Inflammatory macrophage treated with lipopolysaccharide for 1 hour (primary cell): ENCODE measurements around the gene CELF4.

Source experiments
- DNase-seq, 2 donors: peaks; one replicate each; pipeline ENCODE4 v3.0.0-alpha.2; 2020 to 2022

CELF4 gene

DNA sequence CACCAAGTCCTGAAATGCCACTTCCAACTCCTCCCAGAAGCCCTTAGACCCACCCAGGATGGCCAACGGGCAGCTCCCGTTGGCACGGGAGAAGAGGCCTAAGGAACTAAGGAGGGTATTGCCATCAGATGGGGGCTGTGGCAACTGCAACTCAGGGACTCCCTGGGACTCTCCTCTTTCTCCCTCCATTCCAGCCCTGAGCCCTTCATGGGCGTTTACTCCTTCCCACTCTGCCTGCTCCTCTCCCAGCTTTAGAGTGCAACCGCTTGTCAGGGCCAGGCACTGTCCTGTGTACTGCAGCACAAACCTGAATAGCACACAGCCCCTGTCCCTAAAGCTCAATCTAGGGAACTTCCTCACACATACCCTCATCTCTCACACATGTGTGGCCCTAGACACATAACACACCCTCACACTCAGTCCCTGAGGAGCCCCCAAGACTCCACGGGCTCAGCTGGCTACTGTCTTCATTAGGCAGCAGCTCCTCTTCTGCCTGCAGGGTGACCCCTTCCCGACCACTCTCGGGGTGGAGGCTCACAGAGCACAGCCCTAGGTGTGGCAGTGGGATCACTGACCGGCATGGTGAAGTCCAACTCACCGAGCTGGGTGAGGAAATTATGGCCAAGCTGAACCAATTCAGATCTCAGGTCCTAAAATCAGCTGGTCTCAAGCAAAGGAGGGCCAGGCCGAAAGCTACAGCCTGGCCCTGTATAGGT lies 316.3 kb downstream of the CELF4 start:
- no peak for DNase-seq

DNA sequence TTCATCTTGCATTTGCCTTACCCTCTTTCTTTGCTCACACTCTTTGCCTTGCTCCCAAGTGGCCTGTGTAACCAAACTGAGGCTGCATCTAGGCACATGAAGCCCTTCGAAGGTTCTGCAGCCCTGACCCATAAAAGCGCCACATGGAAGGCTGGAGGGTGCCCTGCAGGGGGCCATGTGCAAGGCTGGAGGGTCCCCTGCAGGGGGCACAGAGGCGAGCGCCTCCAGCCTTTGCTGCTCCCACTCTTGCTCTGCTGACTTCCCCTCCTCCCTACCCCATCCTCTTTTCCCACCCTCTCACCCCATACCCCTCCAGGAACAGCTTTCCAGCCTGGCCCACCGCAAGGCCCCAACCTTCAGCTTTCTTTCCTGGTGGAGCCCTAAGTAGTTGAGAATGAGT lies 317.3 kb downstream of the CELF4 start:
- DNase-seq: no peak

DNA sequence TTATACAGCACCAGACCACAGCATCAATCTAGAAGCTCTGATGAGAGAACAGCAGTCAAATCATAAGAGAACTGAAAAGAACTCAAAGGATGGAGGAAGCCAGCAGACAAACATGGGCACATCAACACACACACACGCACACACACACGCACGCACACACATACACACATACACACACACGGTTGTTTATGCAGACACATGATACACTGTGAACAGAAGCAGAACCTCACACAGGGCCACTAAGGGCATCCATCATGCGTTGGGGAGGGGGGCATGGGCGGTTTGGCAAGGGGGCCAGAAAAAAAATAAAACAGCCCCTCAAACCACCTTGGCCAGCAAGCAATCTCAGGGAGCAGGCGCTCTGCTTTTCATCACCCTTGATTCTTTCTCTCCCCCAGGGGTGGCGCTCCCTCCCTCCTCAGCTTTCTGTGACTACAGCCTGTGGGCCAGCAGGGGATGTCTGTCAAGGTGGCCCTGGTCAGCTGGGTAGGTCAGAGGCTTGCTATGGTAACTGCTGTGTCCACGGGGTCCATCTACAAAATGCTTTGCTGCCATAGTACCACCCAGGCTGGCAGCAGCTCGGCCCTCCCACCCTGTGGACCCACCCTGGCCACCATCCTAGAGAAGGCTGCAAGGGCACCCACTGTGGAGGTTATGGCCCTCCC lies 318.0 kb downstream of the CELF4 start:
- DNase-seq: no peak

DNA sequence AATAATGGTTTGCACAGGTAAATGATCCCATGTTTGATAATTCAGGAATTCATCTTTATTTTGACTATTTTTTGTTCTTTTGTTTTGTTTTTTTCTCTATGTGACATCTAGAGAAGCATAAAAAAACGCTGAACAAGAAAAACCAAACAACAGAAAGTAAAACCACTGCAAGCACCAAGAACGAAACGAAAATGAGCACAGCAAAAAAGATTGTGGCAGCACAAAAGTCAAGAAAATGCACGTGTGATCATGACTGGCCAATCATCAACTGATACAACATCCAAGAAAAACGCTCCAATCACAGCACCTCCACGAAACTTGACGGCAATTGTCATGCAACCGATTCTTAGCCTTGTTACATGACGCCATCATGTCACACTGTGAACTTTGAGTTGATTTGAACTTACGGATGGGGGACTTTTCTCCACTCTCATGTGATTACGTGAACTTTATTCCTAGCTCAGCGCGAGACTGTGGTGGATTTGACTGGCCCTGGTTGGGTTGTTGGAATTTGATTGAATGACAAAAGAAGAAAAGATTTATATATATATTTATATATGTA lies 318.7 kb downstream of the CELF4 start:
- no peak for DNase-seq

DNA sequence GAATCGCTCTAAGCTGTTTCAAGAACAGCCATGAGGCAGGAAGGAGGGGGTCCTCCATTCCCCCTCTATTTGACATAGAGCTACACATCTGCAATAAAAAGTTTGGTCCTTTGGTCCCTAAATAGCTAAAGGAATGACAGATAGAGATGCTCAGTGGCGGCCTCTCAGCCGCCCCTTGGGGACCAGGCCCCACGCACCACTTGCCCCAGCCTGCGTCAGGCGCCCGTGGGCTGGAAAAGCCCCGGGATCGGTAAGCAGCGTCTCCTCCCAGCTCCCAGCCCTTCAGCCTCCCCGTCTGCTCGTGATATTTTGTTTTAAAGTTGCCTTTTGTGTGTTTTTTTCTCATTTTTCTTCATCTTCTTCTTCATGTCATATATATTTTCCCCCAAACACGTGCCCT lies 321.0 kb downstream of the CELF4 start:
- DNase-seq: no peak

DNA sequence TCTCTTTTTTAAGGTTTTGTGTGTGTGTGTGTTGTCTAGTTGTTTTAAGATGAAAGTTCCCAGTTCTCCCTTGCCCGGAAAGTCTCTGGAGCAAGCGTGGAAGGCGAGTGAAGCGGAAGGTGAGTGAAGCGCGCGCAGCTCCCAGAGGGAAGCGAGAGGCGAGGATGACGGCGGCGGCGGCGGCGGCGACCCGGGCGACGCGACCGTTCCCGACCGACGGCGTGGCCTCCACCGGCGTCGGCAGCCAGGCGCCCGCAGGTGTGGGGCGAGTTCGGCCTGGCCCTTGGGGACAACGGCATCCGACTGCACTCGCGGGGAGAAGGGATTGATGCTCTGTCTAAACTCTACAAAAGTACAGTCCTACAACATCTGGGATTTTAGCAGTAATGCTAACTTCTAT lies 321.9 kb downstream of the CELF4 start:
- DNase-seq: no peak

DNA sequence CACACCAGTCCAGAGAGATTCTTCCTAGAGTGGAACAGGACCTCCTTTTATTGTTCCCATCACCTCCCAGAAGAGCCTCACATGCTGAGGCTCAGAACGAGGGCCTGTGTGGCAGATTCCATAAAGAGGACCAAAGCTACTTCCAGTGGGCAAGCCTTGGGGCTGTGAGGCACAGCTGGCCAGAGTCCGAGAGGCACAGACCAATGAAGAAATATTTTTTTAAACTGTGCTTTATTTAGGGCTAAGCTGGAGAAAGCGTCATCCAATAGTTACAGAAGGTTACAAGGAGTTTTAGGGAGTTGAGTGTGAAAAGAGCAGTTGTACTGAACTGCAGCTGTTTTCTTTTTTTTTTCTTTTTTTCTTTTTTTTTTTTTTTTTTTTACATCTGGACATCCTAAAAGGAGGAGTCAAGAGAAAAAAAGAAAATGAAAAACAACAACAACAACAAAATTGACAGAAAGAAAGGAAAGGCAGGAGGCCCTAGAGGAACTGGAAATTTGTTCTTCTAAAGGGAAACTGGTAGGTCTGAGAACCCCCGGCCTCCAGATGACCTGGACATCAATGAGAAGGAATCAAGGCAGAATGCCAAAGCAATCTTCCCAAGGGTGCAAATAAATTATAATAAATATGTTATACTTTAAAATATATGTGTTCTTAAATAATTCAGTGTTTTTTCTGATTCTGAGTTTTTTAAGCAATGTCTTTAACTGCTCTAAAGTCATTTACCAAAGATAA lies 322.6 kb downstream of the CELF4 start:
- DNase-seq: no peak

DNA sequence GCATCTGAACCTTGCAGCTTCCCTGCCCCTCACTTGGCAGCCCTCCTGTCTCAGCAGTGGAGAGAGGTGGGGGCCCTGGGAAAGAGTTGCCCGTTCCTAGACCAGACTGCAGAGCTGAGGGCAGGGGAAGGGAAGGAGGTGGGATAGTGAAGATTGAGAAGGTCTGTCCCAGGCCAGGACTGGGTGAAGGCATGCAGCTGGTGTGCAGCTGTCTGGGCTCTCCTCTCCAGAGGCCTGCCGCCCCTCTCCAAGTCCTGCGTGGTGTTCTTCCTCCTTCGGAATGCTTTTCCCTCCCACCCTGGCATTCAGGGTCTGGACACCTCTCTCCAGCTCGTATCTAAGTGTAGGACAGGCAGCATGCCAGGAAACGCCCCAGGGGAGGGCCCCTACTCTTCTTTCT lies 323.5 kb downstream of the CELF4 start:
- no peak for DNase-seq

DNA sequence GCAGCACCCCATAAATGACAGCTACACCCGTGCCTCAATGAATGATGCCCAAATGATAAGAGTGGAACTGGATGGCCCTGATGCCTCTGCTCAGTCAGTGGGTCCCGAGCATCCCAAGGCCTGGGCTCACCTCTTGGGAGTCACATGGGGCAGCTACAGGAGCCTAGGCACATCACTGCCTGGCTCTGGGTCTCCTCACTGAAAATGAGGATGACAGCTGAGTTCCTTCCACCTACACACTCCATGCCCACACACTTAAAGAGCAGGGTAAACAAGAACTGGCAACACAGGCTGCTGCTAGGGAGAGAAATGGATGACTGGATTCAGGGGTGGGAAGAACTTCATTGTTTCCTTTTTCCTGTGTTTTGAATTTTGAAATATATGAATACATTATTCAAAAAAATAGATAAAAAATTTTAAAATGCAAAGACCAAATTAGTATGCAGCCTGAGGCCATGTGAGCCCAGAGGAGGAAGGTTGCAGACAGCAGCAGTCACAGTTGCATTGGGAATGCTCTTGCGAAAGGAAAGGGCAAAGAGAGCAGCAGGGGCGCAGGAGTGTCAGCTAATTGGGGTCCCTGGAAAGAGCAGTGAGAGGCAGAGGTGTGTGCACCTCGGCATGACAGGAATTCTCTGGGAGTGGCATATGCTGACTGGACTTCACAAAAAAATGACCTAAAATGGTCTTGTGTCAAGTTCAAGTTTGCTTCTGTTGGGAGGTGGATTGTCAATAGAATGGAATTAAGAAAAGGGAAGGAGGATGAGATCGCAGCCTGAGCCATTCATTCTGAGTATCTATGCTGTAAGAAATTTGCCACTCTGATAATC lies 327.1 kb downstream of the CELF4 start:
- DNase-seq: peak in 1 of 2 donors; percentile 10

DNA sequence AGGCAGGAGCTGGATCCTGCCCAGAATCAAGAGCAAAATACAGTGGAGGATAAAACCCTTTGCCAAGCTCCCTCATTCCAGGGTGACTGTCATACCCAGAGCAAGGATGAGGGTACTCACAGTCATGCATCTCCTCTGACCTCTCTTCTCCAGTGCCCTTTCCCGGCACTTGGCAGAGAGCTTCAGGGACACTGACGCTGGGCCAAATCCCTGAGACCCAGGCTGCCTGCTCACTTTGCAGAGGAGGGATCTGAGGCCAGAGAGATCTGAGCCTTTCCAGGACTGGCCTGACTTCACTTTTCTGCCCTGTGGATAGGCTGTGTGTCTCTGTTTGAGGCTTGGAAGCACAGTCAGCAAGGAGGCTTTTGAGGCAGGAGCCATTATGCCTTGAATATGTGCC lies 330.0 kb downstream of the CELF4 start:
- no peak for DNase-seq

DNA sequence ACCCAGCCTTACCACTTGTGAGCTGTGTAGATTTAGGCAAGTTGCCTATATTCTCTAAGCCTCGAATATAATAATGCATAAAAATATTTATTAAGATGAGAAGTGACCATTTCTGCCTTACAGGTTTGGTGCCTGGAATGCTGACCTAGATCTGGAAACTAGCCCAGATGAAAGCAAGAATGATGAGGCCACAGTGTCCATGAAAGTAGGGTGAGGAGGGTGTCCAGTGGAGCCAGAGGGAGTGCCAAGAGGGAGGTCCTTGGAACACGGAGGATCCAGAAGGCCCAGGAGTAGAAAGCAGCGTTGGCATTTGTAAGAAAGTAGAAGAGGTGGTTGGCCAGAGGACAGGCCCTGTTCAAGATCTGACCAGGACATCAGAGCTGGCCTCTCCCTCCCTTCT lies 334.3 kb downstream of the CELF4 start:
- no peak for DNase-seq

DNA sequence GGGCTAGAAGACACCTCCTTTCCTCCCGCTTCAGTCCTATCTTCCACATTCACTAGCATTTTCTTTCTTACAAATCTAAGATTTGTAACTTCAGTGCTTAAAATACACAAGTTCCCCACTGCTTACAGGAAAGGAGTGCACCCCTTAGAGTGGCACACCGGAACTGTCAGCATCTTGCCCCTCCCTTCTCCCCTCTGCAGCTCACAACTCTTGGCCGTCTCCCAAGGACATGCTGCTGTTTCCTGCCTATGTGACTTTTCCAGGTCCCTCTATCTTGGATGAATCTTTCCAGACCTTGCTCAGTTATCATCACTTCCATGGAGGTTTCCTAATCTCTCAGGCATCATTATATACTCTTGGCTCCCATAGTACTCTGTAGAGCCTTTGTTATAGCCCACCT lies 334.8 kb downstream of the CELF4 start:
- DNase-seq: no peak

DNA sequence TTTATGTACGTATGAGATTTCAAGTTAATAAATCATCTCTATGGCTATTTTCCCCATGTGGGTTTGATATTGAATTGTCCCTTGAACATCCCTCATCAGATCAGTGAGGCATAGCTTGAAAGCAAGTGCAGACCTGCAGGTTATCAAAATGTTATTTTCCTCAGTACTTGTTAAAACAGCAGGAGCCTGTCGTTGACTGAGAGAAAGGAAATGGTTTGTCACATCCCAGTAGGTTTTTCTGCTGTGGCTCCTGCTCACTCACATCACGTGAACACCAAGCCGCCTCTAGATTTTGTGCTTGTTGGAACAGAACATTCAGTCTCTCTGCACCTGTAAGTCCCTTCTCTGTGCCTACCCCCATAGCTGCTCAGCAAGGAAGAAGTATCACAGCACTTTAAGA lies 340.3 kb downstream of the CELF4 start:
- no peak for DNase-seq

DNA sequence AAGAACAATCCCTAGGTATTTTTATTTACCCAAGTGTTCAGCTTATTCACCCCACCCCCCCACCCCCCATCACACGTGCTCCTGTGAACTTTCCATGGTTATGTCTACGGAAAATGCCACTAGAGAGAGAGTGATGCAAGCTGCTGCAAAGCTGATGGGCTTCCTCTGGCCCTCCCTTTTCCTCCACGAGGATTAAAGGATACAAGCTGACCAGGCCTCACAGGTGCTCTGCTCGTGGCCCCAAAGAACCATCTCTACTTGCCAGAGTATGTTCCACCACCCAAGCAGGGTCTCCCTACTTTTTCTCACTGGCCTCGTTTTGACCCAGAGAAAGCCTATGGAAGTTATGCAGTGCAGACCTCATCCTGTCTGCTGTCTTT lies 342.6 kb downstream of the CELF4 start:
- no peak for DNase-seq

DNA sequence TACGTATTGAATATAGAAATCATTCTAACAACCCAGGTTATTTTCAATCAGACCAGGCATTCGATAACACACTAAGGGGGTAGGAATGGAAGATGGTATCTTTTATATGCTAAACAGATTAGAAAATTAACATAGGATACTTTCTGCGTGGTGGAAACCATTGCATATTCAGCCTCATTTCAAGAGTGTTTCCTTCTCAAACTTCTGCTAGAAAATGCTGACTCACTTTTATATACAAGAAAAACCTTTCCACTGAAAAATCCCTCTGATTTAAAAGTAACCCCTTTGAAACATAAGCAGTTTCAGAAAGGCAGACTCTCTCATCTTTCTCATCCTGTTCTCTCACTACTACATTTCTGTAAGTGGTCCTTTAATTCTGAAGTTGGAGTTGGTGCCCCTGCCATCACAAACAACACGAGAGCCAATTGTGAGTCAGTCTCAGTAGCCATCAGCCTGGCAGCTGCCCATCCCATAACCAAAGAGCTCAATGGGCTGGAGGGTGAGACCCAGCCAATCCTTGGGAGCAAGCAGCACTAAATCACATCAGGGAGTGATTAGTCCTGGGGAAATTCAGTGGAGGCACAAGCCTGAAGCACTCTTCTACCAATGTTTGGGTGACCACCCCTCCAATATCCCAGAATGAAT lies 343.1 kb downstream of the CELF4 start:
- no peak for DNase-seq

DNA sequence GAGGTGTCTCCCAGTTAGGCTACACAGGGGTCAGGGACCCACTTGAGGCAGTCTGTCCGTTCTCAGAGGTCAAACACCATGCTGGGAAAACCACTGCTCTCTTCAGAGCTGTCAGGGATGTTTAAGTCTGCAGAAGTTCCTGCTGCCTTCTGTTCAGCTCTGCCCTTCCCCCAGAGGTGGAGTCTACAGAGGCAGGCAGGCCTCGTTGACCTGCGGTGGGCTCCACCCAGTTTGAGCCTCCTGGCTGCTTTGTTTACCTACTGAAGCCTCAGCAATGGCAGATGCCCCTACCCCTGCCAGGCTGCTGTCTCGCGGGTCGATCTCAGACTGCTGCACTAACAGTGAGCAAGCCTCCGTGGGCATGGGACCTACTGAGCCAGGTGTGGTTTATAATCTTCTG lies 346.3 kb downstream of the CELF4 start:
- no peak for DNase-seq

DNA sequence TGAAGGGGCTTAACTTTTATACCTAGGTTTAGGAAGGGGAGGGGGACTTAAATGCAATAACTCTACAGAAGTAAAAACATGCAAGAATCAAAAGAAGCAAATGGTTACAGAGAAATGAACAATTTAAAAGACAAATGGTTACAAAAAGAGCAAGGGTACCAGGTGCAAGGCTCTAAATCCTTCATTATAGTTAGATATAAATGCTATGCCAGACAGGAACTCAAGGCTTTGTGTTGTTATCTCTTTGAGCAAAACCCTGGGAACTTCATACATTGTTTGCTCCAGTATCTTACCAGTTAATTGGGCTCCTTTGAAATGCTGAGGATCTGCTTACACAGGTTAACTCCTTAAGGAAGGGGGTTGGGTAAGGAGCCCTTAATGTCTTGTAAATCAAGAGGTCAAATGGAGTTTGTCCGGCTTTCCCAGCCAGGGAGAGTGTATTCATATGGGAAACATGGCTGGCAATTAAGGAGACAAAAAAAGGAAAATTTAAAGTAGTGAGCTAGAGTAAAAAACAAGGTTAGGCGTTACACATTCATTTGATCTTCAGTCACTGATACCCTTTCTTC lies 347.5 kb downstream of the CELF4 start:
- no peak for DNase-seq

DNA sequence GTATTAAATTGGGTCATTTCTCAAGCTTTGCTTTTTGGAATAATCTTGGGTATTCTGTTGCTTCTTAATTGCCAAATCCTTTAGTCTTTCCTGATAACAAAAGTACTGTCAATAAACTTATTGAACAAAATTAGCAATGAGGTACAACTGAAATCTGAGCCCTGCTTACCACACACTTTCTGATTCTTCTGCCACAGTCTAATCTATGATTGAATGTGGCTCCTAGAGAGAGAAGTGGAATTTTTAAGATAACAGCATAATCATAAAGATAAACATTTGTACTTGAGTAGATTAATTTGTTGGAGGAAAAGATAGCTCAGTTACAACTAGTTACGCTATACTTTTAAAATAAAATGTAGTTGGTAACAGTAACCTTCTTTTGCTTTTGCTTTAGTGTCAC lies 354.8 kb downstream of the CELF4 start:
- DNase-seq: no peak

DNA sequence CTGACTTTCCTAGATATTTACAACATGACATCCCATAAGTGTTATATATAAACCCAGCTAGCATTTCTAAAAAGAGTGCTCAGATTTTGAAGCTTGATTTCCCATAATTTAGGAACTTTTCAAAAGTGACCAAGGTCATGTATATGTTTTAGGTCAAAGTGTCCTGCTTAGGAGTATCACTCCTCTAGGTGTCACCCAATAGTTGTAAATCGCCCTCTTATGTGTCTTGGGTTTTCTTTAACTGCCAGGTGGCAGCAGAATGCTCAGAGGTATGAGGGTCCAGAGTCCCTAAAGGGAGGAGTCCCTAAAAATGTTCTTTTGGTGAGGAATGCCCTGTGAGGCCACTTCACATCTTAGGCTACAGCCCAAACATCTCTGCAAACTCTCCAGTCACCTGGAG lies 358.3 kb downstream of the CELF4 start:
- no peak for DNase-seq

DNA sequence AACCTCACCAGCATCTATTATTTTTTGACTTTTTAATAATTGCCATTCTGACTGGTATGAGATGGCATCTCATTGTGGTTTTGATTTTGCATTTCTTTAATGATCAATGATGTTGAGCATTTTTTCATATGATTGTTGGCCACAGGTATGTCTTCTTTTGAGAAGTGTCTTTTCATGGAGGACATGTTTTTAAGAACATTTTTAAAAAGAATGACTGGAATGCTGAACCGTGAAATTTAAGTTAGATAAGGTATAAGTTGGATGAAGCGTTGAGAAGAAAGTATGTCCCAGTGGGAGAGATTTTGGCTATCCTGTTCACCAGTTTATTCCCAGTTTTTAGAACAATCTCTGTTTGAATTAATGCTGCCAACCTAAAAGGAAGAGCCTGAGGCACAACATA lies 365.9 kb downstream of the CELF4 start:
- no peak for DNase-seq
